ENCODE results near the gene TMCO1.
"Not testable (repeated sequence)": the region's sequence is repeated elsewhere in the genome, so short reads cannot be mapped to it uniquely, and the experiment has no call there.

TMCO1 gene

DNA sequence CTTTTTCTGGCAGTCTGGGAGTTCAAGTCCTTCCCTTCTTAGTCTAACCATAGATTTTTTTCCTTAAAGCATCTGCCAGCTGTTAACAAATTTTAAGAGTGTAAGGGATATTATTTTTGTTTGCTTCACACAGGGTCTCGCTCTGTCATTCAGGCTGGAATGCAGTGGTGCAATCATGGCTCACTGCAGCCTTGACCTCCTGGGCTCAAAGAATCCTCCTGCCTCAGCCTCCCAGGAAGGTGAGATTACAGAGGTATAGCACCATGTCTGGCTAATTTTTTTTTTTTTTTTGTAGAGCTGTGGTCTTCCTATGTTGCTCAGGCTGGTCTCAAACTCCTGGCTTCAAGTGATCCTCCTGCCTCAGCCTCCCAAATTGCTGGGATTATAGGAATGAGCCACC is 23.8 kb downstream of the TMCO1 start:
- DNase-seq: not testable (repeated sequence)

DNA sequence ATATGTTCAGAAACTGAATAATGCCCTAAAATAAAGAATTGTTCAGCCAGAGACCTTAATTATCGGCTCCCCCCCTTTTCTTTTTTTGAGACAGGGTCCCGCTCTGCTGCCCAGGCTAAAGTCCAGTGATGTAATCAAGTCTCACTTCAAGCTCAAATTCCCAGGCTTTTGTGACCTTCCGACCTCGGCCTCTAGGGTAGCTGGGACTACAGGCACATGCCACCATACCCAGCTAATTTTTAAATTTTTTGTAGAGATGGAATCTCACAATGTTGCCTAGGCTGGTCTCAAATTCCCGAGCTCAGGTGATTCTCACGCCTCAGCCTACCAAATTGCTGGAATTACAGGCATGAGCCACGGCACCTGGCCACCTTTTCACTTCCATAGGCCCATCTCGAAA is 26.5 kb downstream of the TMCO1 start:
- DNase-seq: no peak

DNA sequence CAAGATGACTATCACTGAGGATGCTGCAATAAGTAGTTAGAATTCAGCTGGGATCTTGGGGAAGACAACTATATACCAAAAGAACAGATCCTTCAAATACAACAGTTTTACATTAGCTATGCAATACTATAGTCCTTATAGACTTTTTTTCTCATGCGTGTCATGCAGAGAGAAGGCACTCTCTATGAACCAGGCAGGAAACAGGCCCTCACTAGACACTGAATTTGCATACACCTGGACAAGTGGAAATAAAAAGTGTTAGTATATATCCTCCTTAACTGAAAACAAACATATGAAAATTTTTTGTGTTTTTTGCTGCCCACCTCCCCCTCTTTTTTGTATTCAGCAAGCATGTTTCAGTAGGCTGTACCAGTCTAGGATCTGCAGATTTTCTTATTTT is 29.9 kb downstream of the TMCO1 start:
- DNase-seq: no peak

DNA sequence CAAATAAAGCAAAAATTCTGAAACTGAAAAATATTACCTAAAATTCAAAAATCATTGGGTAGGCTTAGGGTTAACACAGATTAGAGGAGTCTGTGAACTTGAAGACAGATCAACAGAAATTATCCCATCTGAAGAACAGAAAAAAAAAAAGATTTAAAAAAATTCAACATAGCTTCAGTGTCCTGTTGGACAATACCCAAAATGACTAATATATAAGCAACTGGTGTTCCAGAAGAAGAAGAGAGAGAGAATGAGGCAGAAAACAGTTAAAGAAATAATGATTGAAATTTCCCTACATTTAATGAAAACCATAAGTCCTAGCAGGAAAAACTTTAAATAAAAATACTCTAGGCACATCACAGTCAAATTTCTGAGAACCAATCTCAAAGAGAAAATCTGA is 31.5 kb downstream of the TMCO1 start:
- DNase-seq: no peak

- no peak for DNase-seq
Measured at GRCh38 chr1:165734906-165735305, 33.8 kb downstream of the TMCO1 start.

DNA sequence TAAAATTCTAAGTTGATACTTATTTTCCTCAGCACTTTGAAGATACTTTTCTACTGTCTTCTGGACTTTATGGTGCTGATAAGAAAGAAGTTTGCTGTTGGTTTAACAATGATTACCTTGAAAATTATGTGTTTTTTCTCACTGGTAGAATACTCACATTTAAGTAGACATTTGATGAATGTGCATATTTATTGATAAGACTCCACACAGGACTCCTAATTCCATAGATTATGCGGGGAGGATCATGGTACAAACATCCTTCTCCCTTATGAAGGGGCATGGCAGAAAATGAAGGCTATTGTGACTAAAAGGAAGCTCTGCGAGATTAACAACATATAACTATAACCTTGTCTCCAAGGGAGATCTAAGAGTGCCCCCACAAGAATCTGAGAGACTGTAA is 41.8 kb downstream of the TMCO1 start:
- DNase-seq: no peak

GRCh38 chr1:165726169-165726568 is 42.5 kb downstream of the TMCO1 start:
- DNase-seq: no peak

GRCh38 chr1:165717918-165718515 is 50.7 kb downstream of the TMCO1 start:
- DNase-seq: peak; percentile 49

GRCh38 chr1:165716265-165717051 is 52.2 kb downstream of the TMCO1 start:
- DNase-seq: not testable (repeated sequence)

DNA sequence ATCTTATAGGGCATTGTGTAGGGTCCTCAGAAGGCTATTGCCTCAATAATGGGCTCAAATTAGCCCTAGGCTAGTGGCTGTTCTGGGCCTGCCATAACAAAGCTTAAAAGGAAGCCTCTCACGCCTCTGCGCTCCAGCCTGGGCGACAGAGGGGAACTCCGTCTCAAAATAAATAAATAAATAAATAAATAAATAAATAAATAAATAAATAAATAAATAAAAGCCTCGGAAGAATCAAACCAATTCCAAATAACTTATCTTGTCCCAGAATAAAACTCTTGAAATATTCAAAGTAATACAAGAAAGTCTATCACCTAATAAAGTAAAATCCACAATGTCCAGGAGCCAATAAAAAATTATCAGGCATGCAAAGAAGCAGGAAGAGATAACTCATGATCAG is 55.9 kb downstream of the TMCO1 start:
- no peak for DNase-seq

DNA sequence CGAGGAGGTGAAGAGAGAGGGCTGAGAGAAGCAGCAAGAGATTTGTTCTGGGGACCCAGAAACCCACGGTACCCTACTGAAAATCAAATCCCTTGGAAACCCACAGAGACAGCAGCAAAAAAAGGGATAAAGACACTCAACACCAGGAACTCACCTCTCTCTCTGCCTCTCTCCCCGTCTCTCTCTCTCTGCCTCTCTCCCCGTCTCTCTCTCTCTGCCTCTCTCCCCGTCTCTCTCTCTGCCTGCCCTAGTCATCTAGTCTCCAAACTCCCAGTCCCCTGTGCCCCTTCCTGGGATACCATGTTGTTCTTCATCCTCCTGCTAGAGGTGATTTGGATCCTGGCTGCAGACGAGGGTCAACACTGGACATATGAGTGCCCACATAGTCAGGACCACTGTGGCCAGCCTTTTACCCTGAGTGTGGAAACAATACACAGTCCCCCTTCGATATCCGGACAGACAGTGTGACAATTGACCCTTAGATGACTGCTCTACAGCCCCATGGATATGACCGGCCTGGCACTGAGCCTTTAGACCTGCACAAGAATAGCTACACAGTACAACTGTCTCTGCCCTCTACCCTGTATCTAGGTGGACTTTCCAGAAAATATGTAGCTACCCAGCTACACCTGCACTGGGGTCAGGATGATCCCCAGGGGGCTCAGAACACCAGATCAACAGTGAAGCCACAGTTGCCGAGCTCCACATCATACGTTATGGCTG is 60.5 kb downstream of the TMCO1 start:
- no peak for DNase-seq

DNA sequence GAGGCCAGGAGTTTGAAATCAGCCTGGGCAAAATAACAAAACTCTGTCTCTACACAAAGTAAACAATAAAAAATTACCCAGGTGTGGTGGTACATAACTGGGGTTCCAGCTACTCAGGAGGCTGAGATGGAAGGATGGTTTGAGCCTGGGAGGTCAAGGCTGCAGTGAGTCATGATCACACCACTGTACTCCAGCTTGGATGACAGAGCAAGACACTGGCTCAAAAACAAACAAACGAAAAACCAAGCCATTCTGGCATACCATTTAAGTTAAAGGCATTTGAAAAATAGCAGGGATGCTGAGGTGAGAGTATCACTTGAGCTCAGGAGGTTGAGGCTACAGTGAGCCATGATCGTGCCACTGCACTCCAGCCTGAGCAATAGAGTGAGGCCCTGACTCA is 65.0 kb downstream of the TMCO1 start:
- DNase-seq: no peak

DNA sequence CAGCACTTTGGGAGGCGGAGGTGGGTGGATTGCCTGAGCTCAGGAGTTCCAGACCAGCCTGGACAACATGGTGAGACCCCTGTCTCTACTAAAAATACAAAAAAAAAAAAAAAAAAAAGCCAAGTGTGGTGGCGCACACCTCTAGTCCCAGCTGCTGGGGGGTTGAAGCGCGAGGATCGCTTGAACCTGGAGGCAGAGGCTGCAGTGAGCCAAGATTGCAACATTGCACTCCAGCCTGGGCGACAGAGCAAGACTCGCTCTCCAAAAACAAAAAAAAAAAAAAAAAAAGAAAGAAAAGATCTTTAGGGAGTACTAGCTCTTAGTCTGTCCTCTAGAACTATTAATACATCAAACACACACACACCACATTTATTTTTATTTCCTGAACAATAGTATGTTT is 66.7 kb downstream of the TMCO1 start:
- not testable (repeated sequence) for DNase-seq

- DNase-seq: no peak
Measured at GRCh38 chr1:165699577-165699976, 69.1 kb downstream of the TMCO1 start.

- DNase-seq: no peak
Measured at GRCh38 chr1:165698761-165699052, 70.0 kb downstream of the TMCO1 start.

DNA sequence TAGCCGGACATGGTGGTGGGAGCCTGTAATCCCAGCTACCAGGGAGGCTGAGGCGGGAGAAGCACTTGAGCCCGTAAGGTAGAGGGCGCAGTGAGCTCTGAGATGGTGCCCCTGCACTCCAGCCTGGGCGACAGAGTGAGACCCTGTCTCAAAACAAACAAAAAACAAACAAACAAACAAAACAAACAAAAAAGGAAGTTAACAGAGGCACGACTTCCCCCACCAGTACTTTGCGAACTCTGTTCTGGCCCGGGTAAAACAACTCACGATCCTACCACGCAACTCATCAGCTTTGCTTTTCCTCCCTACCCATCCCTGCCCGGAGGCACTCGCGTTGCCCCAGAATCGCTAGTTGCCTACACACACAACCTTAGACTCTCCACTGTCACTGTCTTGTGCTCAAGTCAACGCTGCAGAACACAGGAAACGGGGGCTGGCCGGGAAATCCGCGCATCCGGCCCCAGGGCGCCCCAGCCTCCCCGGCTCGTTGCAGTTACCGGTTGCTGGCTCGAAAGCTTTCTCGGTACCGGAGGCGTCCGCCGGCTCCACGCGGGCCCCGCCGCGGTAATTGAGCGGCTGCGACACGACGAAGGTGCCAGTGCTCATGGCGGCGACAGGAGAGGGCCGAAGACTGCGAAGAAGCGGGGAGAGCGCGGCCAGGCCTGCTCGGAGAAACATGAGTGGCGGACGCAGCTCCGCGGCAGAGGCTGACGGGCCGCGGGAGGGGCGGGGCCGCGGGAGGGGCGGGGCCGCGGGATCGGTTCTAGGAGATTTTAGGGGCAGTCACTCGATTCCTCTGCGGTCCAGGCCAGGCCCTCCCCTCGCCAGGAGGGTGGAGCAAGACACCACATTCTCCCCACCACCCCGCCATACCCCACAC is 70.5 kb downstream of the TMCO1 start, which contains the start of gene ALDH9A1:
TSS of gene ALDH9A1 (minus strand) at position 682 of the 880 bp plus-strand sequence. CDS start at position 678, 4 bp downstream.
- peak; percentile 93 for DNase-seq

- DNase-seq: no peak
Measured at GRCh38 chr1:165697491-165697880, 71.2 kb downstream of the TMCO1 start.

GRCh38 chr1:165696625-165697100 is 72.0 kb downstream of the TMCO1 start:
- DNase-seq: no peak

DNA sequence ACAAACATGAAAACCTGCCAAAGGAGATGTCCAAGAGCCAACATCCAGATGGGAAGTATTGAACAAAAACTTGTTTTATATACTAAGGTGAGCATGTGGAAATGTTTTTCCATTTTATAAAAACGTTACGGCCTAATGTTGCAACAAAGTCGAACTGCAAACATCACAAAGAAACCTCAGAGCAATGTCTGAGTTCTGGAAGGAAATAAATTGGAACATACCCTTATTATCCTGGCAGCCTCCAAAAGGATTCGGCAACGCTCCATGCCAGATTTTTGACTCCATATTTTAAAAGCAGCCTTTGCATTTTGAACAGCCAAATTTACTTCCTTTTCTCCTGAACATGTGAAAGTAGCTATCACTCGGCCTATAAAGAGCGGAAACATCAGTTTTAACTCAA is 73.6 kb downstream of the TMCO1 start:
- no peak for DNase-seq

DNA sequence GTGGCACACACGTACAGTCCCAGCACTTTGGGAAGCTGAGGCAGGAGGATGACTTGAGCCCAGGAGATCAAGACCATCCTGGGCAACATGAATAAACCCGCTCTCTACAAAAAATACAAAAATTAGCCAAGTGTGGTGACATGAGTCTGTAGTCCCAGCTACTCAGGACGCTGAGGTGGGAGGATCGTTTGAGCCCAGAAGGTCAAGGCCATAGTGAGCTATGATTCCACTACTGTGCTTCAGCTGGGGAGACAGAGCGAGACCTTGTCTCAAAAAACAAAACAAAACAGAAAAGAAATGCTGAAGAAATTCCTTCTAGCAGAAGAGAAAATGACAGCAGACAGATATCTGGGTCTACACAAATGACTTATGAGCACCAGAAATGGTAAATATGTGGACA is 80.6 kb downstream of the TMCO1 start:
- no peak for DNase-seq

DNA sequence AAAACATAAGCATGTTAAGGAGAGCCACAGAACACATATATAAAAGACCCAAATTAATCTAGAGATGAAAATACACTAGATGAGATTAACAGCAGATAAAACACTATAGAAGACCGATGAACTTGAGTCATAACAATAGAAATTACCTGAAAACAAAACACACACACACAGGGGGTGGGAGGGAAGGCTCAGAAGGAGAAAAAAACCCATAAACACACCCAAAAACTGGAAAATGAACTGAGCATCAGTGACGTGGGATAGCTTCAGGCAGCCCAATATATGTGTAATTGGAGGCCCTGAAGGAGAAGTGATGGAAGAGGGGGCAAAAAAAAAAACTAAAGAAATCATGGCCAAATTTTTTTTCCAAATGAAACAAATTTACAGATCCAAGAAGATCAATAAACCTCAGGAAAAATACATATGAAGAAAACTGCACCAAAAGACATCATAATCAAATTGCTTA is 81.7 kb downstream of the TMCO1 start:
- peak; percentile 31 for DNase-seq

GRCh38 chr1:165686121-165686970 is 82.3 kb downstream of the TMCO1 start:
- peak; percentile 21 for DNase-seq

All from activated CD4-positive, alpha-beta T cell treated with anti-CD3 and anti-CD28 coated beads, Interleukin-2, amount 50 U/mL, for 16 hours (primary cell).